Neutrophil (primary cell): Measurements from ENCODE around the gene IER3.

Experiments used
- H3K27ac ChIP-seq: fragments of 200-600 bp; sonication (generic); 2 replicates; pipeline ENCODE4 v1.5.1; 2016; ENCODE audit warnings: mild to moderate bottlenecking, moderate library complexity
- H3K27me3 ChIP-seq: fragments of 200-600 bp; sonication (generic); 2 replicates; pipeline ENCODE4 v1.6.0; 2016; ENCODE audit warnings: mild to moderate bottlenecking
- H3K36me3 ChIP-seq: fragments of 200-600 bp; sonication (generic); 2 replicates; pipeline ENCODE4 v1.5.1; 2017
- H3K4me1 ChIP-seq, 2 experiments: fragments of 200-600 bp in 1 of 2; sonication (generic) in 1 of 2; 1 replicate in 1 of 2; 2 replicates in 1 of 2; pipeline versions ENCODE4 v1.5.1 to v1.6.1; 2013 to 2016; ENCODE audit warnings: low read depth in 1 of 2, low read length in 1 of 2, mild to moderate bottlenecking in 1 of 2, moderate library complexity in 1 of 2; ENCODE audit not compliant: control insufficient read depth in 1 of 2, insufficient read depth in 1 of 2
- H3K4me3 ChIP-seq, 2 experiments: fragments of 200-600 bp in 1 of 2; sonication (generic) in 1 of 2; 1 replicate in 1 of 2; 2 replicates in 1 of 2; pipeline ENCODE4 v1.5.1; 2013 to 2016; ENCODE audit warnings: low read depth in 1 of 2, low read length in 1 of 2, mild to moderate bottlenecking in 1 of 2, moderate library complexity in 1 of 2
- H3K9me3 ChIP-seq: fragments of 200-600 bp; sonication (generic); 2 replicates; pipeline ENCODE4 v1.5.1; 2016
- CTCF ChIP-seq: fragments of 200-600 bp; sonication (generic); IDR thresholded peaks from 2 replicates; pipeline ENCODE4 v1.5.1; 2016; ENCODE audit warnings: antibody characterized with exemption

Gene IER3

GRCh38 chr6:30716879-30717128, 27.5 kb downstream of the IER3 start:
- H3K36me3 ChIP-seq: no peaks in the 10 kb centered on the region
- H3K9me3 ChIP-seq: no peaks in the 10 kb centered on the region
- H3K4me1 ChIP-seq: peaks cover 44% of the 10 kb centered on the region in 2 experiments
- no peaks in the 10 kb centered on the region for H3K27me3 ChIP-seq
- peak overlapping the region; percentile 97 for H3K27ac ChIP-seq
- no peak for TF ChIP-seq CTCF
- H3K4me3 ChIP-seq: peak overlapping the region; percentile 69 to 73

- no peak for TF ChIP-seq CTCF
- no peaks in the 10 kb centered on the region for H3K9me3 ChIP-seq
- peaks cover 26 to 27% of the 10 kb centered on the region in 2 experiments for H3K4me1 ChIP-seq
- H3K4me3 ChIP-seq: no peak overlapping the region
- no peaks in the 10 kb centered on the region for H3K27me3 ChIP-seq
- H3K36me3 ChIP-seq: no peaks in the 10 kb centered on the region
- no peak overlapping the region for H3K27ac ChIP-seq
Measured at GRCh38 chr6:30714263-30714662, 30.1 kb downstream of the IER3 start.

GRCh38 chr6:30712441-30712945, 31.9 kb downstream of the IER3 start:
- Histone ChIP-seq H3K27me3 (no peaks in the 10 kb centered on the region), H3K9me3 (no peaks in the 10 kb centered on the region), H3K27ac (no peak overlapping the region), H3K4me3 (no peak overlapping the region), H3K4me1 (peaks cover 8 to 9% of the 10 kb centered on the region in 2 experiments), H3K36me3 (no peaks in the 10 kb centered on the region)
- TF ChIP-seq CTCF: no peak

- no peak overlapping the region for H3K4me3 ChIP-seq
- TF ChIP-seq CTCF: no peak
- no peak overlapping the region for H3K27ac ChIP-seq
- H3K36me3 ChIP-seq: no peaks in the 10 kb centered on the region
- H3K4me1 ChIP-seq: peaks cover 7 to 8% of the 10 kb centered on the region in 2 experiments
- H3K27me3 ChIP-seq: no peaks in the 10 kb centered on the region
- H3K9me3 ChIP-seq: no peaks in the 10 kb centered on the region
Measured at GRCh38 chr6:30711758-30712380, 32.5 kb downstream of the IER3 start.

- Histone ChIP-seq H3K36me3 (no peaks in the 10 kb centered on the region), H3K9me3 (no peaks in the 10 kb centered on the region), H3K27ac (no peak overlapping the region), H3K4me3 (no peak overlapping the region), H3K4me1 (peaks cover 4 to 5% of the 10 kb centered on the region in 2 experiments), H3K27me3 (no peaks in the 10 kb centered on the region)
- no peak for TF ChIP-seq CTCF
Measured at GRCh38 chr6:30709101-30709868, 35.1 kb downstream of the IER3 start.
